Right lobe of liver (tissue), 6 donors: ENCODE data around the gene RABL3. TPM values are rescaled to one million over a fixed set of nuclear protein-coding genes. Genes with fewer than 3 reads are reported as not detected.

Experiments used
- ATAC-seq, 4 donors: fragments of 200-7000 bp; cut with Tn5 transposase; one replicate each; pipeline ENCODE4 v1.9.1; 2020; ENCODE audit warnings: mild to moderate bottlenecking in 4 of 4, moderate library complexity in 4 of 4
- DNase-seq, 3 donors: peaks; one replicate each; pipeline ENCODE4 v3.0.0-alpha.2; 2020
- H3K27ac ChIP-seq, 3 donors: fragments of 200-600 bp; one replicate each; pipeline ENCODE4 v1.8.0; 2022
- H3K27me3 ChIP-seq, 2 donors: fragments of 200-600 bp; one replicate each; pipeline ENCODE4 v1.8.0; 2022
- H3K36me3 ChIP-seq, 4 donors: fragments of 200-600 bp; sonication (generic) in 1 of 4; one replicate each; pipeline versions ENCODE4 v1.5.1 to v1.8.0; 2017 to 2022; ENCODE audit warnings: control low read depth in 1 of 4
- H3K4me1 ChIP-seq, 4 donors: fragments of 200-600 bp; sonication (generic) in 1 of 4; one replicate each; pipeline versions ENCODE4 v1.5.1 to v1.8.0; 2017 to 2022; ENCODE audit warnings: control low read depth in 1 of 4
- H3K4me3 ChIP-seq, 3 donors: fragments of 200-600 bp; one replicate each; pipeline ENCODE4 v1.8.0; 2022
- H3K9me3 ChIP-seq, 4 donors: fragments of 200-600 bp; sonication (generic) in 1 of 4; one replicate each; pipeline versions ENCODE4 v1.5.1 to v1.8.0; 2017 to 2022; ENCODE audit warnings: control low read depth in 1 of 4
- CTCF ChIP-seq, 4 donors: fragments of 200-600 bp in 3 of 4; fragments of 450-650 bp in 1 of 4; IDR thresholded peaks; one replicate each; pipeline versions ENCODE4 v1.5.1 to v1.8.0; 2016 to 2022; ENCODE audit warnings: antibody characterized with exemption in 4 of 4, mild to moderate bottlenecking in 2 of 4
- POLR2A ChIP-seq: fragments of 450-650 bp; IDR thresholded peaks from one replicate; pipeline ENCODE4 v1.6.1; 2017; ENCODE audit warnings: antibody characterized with exemption, mild to moderate bottlenecking
- WGBS: methylation state at CpG from one replicate; pipeline ENCODE4 v1.1.6; 2018; ENCODE audit warnings: low coverage, low lambda C conversion rate; ENCODE audit not compliant: insufficient coverage; ENCODE audit errors: missing lambda C conversion rate; 5-methylcytosine and 5-hydroxymethylcytosine counted together
- intact Hi-C, 2 donors: fragments of 100-400 bp; cut with DNase I; formaldehyde crosslinking; loops; one replicate each; pipeline versions ENCODE4 v1.11.2 to v1.14.1; 2022
- total RNA-seq, 6 experiments: library from RNA; depleted of rRNA in 2 of 6; stranded (reverse); fragments of >200 nt in 2 of 6; fragmentation: NEBNext Ultra II Directional in 3 of 6; extraction: Animal tissue kit (Norgen Biotek cat#: 25700) in 3 of 6; gene quantifications; one replicate each; pipeline versions ENCODE4 v1.1.0 to v1.2.4, GENCODE V29; 2016 to 2023
- donor health status: DM: no; HTN: yes; CAD: no.
- donor health status: DM: no; HTN: no; CAD: no.
- donor health status: DM: no; HTN: no; CAD: no.
- donor health status: DM: no; HTN: yes; CAD: no.
- donor health status: DM: no; HTN: yes; CAD: no.

The RABL3 gene
- total RNA-seq, 6 experiments from 2014 or later, result 12.0 to 18.4 (median 13.2) TPM

DNA sequence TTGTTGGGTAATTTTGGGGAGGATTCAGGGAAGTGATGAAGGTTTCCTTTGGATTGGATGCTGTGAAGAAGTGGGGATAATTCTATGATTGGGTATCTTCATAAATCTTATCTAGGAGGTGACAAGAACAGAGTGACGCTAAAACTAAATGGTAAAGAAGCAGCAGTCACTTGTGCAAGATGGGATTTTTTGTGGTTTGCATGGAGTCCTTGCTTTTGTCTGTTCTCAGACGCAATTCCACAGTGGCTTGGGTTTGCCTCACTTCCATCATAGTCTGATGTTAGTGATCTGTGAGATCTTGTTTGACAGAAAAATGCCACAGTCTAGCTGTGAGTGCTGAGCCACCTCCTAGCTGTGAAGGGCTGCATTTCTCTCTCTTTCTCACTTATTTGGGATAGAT lies 27.1 kb upstream of the RABL3 start:
- 100% methylated on average over 2 of the region's 2 CpGs for WGBS
- ATAC-seq, result no peak
- no peak for TF ChIP-seq CTCF (IDR thresholded peaks at IDR 0.05)

DNA sequence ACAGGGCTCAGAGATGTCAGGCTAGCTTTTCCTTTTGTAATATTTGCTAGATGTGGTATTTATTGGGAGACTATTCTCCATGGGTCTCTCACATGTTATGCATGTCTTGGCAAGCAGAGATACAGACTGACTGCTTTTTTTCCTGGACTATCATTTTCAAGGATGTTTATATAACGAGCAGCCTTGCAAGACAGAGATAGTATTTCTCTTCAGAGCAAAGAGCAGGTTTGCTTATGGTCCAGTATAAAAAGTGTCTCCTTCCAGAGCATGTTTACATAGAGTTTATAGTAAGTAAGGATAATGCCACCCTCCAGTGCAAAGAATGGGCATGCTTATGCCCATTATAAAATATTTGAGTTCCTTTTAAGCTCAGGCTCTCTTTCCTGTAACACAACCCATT lies 24.8 kb upstream of the RABL3 start:
- 54% methylated on average over 1 of the region's 1 CpG for WGBS
- H3K9me3 ChIP-seq, result no peaks in the 10 kb centered on the region
- no peaks in the 10 kb centered on the region for H3K36me3 ChIP-seq
- no peaks in the 10 kb centered on the region for H3K27me3 ChIP-seq
- H3K4me3 ChIP-seq, result no peak overlapping the region
- H3K27ac ChIP-seq, result no peak overlapping the region
- no peak for TF ChIP-seq CTCF (IDR thresholded peaks at IDR 0.05)
- TF ChIP-seq POLR2A, result no peak
- ATAC-seq (no peak), DNase-seq (no peak)
- H3K4me1 ChIP-seq, result peaks cover 0 to 18% (median 5%) of the 10 kb centered on the region in 4 donors
- intact Hi-C loops, result no loop called here

More for the DNA sequence above, 27.1 kb upstream of the RABL3 start:
- intact Hi-C loops, result no loop called here
- Histone ChIP-seq H3K36me3 (no peaks in the 10 kb centered on the region), H3K27me3 (no peaks in the 10 kb centered on the region), H3K4me3 (no peak overlapping the region), H3K9me3 (no peaks in the 10 kb centered on the region), H3K4me1 (peaks cover 0 to 18% (median 5%) of the 10 kb centered on the region in 4 donors), H3K27ac (no peak overlapping the region)
- DNase-seq, result no peak

GRCh38 chr3:120766576-120766975 lies 24.3 kb upstream of the RABL3 start:
- peak overlapping the region in 1 of 3 donors; percentile 25 for H3K27ac ChIP-seq
- no peaks in the 10 kb centered on the region for H3K27me3 ChIP-seq
- TF ChIP-seq POLR2A, result no peak
- no peak for TF ChIP-seq CTCF (IDR thresholded peaks at IDR 0.05)
- DNase-seq, result no peak
- H3K4me1 ChIP-seq, result peaks cover 0 to 18% (median 5%) of the 10 kb centered on the region in 4 donors
- ATAC-seq, result no peak
- intact Hi-C loops, result no loop called here
- H3K9me3 ChIP-seq, result no peaks in the 10 kb centered on the region
- no peaks in the 10 kb centered on the region for H3K36me3 ChIP-seq
- 84% methylated on average over 3 of the region's 3 CpGs for WGBS
- no peak overlapping the region for H3K4me3 ChIP-seq

DNA sequence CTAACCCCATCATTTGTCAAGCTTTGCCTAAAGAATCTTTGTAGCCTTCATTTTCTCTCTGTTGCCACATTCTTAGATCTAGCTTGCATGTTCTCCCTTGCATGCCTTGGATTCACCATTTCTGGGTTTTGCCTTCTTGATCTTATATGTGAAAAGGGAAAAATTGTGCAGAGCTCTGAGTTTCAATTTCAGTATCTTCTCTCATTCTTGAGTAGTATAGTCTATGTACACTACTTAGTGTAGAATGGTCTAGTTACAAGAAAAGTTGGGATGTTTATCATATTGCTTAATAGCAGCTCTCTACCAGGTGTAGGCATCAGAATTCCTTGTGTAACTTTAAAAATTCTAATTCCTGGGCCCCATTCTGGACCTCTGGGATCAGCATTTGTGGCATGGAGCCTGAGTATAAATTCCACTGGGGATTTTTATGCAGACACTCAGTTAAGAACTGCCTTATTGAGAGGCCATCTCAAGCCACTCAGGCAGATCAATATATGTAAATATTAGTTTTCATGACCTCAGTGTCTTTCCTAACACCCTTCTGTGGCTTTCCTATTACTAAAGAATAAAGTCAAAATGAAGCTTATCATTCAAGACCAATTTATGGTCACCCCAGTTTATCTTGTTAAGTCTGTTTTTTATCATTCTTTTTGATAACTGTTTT lies 23.6 kb upstream of the RABL3 start:
- Histone ChIP-seq H3K9me3 (no peaks in the 10 kb centered on the region), H3K27ac (peak overlapping the region in 1 of 3 donors; percentile 18), H3K27me3 (no peaks in the 10 kb centered on the region), H3K36me3 (no peaks in the 10 kb centered on the region), H3K4me3 (no peak overlapping the region), H3K4me1 (peaks cover 0 to 18% (median 5%) of the 10 kb centered on the region in 4 donors)
- intact Hi-C loops, result no loop called here
- DNase-seq (no peak), ATAC-seq (peak; percentile 90 to 97 (median 96))
- no peak for TF ChIP-seq CTCF (IDR thresholded peaks at IDR 0.05)
- TF ChIP-seq POLR2A, result no peak

DNA sequence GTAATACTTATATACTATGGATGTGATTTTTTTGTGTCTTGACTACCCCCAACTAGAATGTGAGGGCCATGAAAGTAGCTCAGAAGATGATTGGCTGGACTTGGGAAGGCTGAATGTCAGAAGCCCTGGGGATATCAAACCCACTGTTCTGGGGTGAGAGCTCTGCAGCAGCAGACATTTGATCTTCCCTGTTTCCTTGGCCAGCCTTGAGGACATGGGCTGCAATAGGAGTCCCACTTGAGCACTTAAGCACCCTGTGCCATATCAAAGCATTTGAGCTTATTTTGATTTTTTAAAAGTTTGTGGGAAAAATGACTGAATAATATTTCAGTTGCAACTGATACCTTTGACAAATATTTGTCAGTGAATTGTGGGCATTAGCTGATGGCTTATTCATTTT lies 21.9 kb upstream of the RABL3 start:
- Histone ChIP-seq H3K36me3 (no peaks in the 10 kb centered on the region), H3K4me1 (peaks cover 0 to 18% (median 5%) of the 10 kb centered on the region in 4 donors), H3K27ac (no peak overlapping the region), H3K4me3 (no peak overlapping the region), H3K9me3 (no peaks in the 10 kb centered on the region), H3K27me3 (no peaks in the 10 kb centered on the region)
- DNase-seq, result no peak
- intact Hi-C loops, result no loop called here
- no peak for ATAC-seq
- TF ChIP-seq POLR2A (no peak), CTCF (IDR thresholded peaks at IDR 0.05) (no peak)
